Measurements from ENCODE around the gene RASGEF1B. TPM values are rescaled to one million over a fixed set of nuclear protein-coding genes. Genes with fewer than 3 reads are reported as not detected.

The RASGEF1B gene
- total and polyA plus RNA-seq, 4 donors: 8.9 to 57.4 (median 32.1) TPM

GRCh38 chr4:81506731-81507130, 35.0 kb upstream of the RASGEF1B start:
- Histone ChIP-seq H3K36me3 (ENCODE audit: control insufficient read depth in 4 of 4, insufficient read depth in 3 of 4, low read depth in 1 of 4, low read length in 3 of 4) (no peaks in the 10 kb centered on the region), H3K4me1 (ENCODE audit: control insufficient read depth in 4 of 4, insufficient read depth in 4 of 4, low read length in 3 of 4) (no peaks in the 10 kb centered on the region), H3K27me3 (ENCODE audit: control insufficient read depth in 4 of 4, insufficient read depth in 4 of 4, low read length in 3 of 4) (no peaks in the 10 kb centered on the region), H3K4me3 (ENCODE audit: low read depth in 1 of 3, low read length in 3 of 3) (no peak overlapping the region), H3K27ac (ENCODE audit: low read depth in 1 of 2, low read length in 2 of 2) (no peak overlapping the region), H3K9me3 (ENCODE audit: control insufficient read depth in 4 of 4, low read length in 3 of 4) (no peaks in the 10 kb centered on the region), H3K9ac (ENCODE audit: low read depth in 1 of 2, low read length in 2 of 2) (no peak overlapping the region)
- DNase-seq (ENCODE audit: low spot score): no peak
- TF ChIP-seq NR2F2 (IDR thresholded peaks at IDR 0.05) (no peak), RXRA (IDR thresholded peaks at IDR 0.05) (no peak), HNF4A (conservative IDR thresholded peaks at IDR 0.05) (no peak), RAD21 (IDR thresholded peaks at IDR 0.05) (no peak), SP1 (IDR thresholded peaks at IDR 0.05) (no peak), YY1 (IDR thresholded peaks at IDR 0.05) (no peak), HNF4G (IDR thresholded peaks at IDR 0.05) (no peak), JUND (IDR thresholded peaks at IDR 0.05) (no peak), GABPA (IDR thresholded peaks at IDR 0.05 in 1 of 2, conservative IDR thresholded peaks at IDR 0.05 in 1 of 2) (no peak), FOXA2 (IDR thresholded peaks at IDR 0.05) (no peak)
- 94% methylated on average over 2 of the region's 2 CpGs for WGBS

DNA sequence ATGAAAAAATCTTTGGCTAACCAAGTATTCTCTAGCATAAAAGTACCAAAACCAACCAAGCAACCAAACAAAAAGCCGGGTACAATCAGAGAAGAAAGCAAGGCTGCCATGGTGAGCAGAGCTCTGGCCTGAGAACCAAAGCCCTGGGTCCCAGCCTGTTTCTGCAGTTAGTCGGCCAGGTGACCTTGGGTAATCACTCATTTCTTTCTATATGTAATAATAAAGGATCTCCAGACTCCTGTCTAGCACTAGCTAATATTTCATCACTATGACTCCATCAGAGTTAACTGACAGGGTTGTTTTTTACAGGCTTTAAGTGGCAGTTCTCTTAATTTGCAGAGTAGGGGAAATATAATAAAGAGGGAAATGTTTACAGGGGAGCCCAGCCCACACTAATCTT, 34.0 kb upstream of the RASGEF1B start:
- H3K36me3 ChIP-seq (ENCODE audit: control insufficient read depth in 4 of 4, insufficient read depth in 3 of 4, low read depth in 1 of 4, low read length in 3 of 4): no peaks in the 10 kb centered on the region
- peak overlapping the region; percentile 14 to 77 for H3K27ac ChIP-seq (ENCODE audit: low read depth in 1 of 2, low read length in 2 of 2)
- TF ChIP-seq GABPA (IDR thresholded peaks at IDR 0.05 in 1 of 2, conservative IDR thresholded peaks at IDR 0.05 in 1 of 2) (no peak), HNF4A (conservative IDR thresholded peaks at IDR 0.05) (no peak), RXRA (IDR thresholded peaks at IDR 0.05) (no peak), NR2F2 (IDR thresholded peaks at IDR 0.05) (no peak), RAD21 (IDR thresholded peaks at IDR 0.05) (no peak), ATF3 (IDR thresholded peaks at IDR 0.05) (no peak), FOXA1 (IDR thresholded peaks at IDR 0.05) (no peak), SP1 (IDR thresholded peaks at IDR 0.05) (no peak), HNF4G (IDR thresholded peaks at IDR 0.05) (no peak), JUND (IDR thresholded peaks at IDR 0.05) (no peak), CTCF (IDR thresholded peaks at IDR 0.05; ENCODE audit: low read depth, low read length, missing input control) (no peak), YY1 (IDR thresholded peaks at IDR 0.05) (no peak)
- TF ChIP-seq, protein P1, sequence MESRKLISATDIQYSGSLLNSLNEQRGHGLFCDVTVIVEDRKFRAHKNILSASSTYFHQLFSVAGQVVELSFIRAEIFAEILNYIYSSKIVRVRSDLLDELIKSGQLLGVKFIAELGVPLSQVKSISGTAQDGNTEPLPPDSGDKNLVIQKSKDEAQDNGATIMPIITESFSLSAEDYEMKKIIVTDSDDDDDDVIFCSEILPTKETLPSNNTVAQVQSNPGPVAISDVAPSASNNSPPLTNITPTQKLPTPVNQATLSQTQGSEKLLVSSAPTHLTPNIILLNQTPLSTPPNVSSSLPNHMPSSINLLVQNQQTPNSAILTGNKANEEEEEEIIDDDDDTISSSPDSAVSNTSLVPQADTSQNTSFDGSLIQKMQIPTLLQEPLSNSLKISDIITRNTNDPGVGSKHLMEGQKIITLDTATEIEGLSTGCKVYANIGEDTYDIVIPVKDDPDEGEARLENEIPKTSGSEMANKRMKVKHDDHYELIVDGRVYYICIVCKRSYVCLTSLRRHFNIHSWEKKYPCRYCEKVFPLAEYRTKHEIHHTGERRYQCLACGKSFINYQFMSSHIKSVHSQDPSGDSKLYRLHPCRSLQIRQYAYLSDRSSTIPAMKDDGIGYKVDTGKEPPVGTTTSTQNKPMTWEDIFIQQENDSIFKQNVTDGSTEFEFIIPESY (IDR thresholded peaks at IDR 0.05): no peak
- TF ChIP-seq, protein P2, sequence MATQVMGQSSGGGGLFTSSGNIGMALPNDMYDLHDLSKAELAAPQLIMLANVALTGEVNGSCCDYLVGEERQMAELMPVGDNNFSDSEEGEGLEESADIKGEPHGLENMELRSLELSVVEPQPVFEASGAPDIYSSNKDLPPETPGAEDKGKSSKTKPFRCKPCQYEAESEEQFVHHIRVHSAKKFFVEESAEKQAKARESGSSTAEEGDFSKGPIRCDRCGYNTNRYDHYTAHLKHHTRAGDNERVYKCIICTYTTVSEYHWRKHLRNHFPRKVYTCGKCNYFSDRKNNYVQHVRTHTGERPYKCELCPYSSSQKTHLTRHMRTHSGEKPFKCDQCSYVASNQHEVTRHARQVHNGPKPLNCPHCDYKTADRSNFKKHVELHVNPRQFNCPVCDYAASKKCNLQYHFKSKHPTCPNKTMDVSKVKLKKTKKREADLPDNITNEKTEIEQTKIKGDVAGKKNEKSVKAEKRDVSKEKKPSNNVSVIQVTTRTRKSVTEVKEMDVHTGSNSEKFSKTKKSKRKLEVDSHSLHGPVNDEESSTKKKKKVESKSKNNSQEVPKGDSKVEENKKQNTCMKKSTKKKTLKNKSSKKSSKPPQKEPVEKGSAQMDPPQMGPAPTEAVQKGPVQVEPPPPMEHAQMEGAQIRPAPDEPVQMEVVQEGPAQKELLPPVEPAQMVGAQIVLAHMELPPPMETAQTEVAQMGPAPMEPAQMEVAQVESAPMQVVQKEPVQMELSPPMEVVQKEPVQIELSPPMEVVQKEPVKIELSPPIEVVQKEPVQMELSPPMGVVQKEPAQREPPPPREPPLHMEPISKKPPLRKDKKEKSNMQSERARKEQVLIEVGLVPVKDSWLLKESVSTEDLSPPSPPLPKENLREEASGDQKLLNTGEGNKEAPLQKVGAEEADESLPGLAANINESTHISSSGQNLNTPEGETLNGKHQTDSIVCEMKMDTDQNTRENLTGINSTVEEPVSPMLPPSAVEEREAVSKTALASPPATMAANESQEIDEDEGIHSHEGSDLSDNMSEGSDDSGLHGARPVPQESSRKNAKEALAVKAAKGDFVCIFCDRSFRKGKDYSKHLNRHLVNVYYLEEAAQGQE (IDR thresholded peaks at IDR 0.05): no peak
- H3K4me1 ChIP-seq (ENCODE audit: control insufficient read depth in 4 of 4, insufficient read depth in 4 of 4, low read length in 3 of 4): no peaks in the 10 kb centered on the region
- no peaks in the 10 kb centered on the region for H3K27me3 ChIP-seq (ENCODE audit: control insufficient read depth in 4 of 4, insufficient read depth in 4 of 4, low read length in 3 of 4)
- no peak for DNase-seq (ENCODE audit: low spot score)
- no peak overlapping the region for H3K9ac ChIP-seq (ENCODE audit: low read depth in 1 of 2, low read length in 2 of 2)
- H3K9me3 ChIP-seq (ENCODE audit: control insufficient read depth in 4 of 4, low read length in 3 of 4): no peaks in the 10 kb centered on the region
- 76% methylated on average over 2 of the region's 2 CpGs for WGBS
- no peak overlapping the region for H3K4me3 ChIP-seq (ENCODE audit: low read depth in 1 of 3, low read length in 3 of 3)

Measured in liver (tissue), 9 donors.